ENCODE measurements around the gene CUX1.
"Not testable (repeated sequence)": the region's sequence is repeated elsewhere in the genome, so short reads cannot be mapped to it uniquely, and the experiment has no call there.

The CUX1 gene

DNA sequence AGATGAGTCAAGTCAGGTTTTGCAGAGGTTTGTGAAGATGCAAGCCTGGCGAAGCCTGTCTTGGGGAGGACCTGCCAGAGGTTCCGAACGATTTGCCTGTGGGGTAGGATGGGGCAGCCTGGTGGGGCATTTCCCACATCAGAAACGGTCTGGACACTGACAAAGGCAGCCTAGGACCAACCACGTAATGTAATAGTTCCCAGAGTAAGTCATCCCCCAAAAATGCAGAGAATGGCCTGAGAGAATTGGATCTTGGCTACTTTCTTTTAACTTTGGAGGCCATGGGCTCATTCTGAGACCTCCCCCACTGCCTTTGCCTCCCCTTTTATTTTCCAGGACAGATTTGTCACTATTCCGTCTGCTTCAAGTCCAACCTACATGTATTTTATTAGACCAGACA is 300.3 kb downstream of the CUX1 start:
- no peak for DNase-seq

GRCh38 chr7:102119213-102119651 is 301.8 kb downstream of the CUX1 start:
- DNase-seq: no peak

- no peak for DNase-seq
These were observed 302.5 kb downstream of the CUX1 start for GRCh38 chr7:102119925-102120324.

GRCh38 chr7:102120666-102121195 is 303.3 kb downstream of the CUX1 start:
- DNase-seq: peak; percentile 55 to 81

DNA sequence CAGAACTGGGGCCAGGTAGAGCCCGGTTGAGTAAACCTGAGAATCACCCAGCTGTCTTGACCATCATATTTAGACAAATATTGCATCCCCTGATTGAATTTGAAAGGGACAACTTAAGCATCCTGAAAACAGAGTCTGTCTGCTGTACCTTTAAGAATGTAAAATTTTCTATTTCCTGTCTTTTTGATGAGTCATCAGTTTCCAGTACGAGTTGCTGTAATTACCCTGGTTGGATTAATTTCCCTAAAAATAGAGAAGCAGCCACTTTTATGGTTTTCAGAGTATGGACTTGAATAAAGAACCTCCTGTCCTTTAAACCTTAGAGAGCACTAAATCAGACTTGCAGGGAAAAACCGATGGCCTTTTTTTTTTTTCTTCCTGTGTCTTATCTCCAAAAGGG is 304.6 kb downstream of the CUX1 start:
- peak; percentile 66 to 77 for DNase-seq

- peak; percentile 49 to 67 for DNase-seq
These were observed 307.7 kb downstream of the CUX1 start for GRCh38 chr7:102125127-102125596.

GRCh38 chr7:102128303-102128702 is 310.9 kb downstream of the CUX1 start:
- DNase-seq: no peak

GRCh38 chr7:102129636-102130370 is 312.4 kb downstream of the CUX1 start:
- DNase-seq: no peak

DNA sequence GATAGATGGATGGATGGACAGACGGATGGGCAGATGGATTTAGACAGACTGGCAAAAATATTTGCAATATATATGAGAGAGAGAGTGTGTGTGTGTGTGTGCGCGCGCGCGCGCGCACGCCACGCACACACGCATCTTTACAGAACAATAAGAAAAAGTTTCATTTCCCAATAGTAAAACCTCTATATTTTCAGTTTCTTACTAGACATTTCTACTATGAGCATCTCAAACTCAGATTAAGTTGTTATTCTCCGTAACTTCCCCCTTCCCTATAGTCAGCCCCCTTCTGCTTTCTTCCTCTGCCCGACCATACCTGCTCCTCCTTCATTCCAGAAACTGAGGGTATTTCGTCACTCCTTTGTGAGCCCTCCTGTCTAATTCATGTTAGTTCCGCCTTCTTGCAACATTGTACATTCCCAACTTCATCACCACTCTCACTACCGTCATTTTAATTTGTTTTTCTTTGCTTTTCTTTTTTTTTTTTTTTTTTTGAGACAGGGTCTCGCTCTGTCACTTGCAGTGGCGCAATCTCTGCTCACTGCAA is 314.9 kb downstream of the CUX1 start:
- peak; percentile 82 to 85 for DNase-seq

DNA sequence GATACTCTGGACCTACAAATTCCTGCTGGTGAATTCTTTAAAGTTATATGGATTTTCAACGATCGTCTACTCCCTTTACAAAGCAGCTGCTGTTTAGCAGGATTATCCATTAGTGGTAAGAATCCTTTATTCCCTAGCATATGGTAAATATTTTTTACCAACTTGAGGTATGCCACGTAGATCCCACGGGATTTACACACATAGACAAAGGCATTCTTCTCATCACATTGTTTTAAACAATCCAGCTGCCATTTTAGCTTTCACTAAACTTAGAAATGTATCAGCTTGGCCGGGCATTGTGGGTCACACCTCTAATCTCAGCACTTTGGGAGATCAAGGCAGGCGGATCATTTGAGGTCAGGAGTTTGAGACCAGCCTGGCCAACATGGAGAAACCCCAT is 321.2 kb downstream of the CUX1 start:
- DNase-seq: no peak

DNA sequence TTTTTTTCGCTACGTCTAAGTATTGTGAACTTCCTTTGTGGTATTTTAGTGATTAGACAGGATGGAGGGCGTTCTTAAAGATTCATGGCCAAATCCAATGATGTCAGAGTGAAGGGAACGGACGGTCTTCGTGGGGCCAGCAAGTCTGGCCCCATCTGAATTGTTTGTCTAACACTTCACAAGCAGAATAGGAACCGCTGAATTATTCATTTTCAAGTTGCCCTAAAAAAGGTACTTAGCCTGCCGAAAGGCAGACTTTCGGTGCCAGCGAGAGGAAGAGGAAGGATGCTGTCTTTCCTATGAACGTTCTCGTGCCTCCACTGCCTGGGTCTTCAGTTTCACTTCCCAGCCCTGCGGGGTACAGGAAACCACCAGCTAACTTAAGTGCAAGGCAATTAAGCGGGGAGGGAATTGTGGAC is 323.5 kb downstream of the CUX1 start:
- peak; percentile 35 to 61 for DNase-seq

DNA sequence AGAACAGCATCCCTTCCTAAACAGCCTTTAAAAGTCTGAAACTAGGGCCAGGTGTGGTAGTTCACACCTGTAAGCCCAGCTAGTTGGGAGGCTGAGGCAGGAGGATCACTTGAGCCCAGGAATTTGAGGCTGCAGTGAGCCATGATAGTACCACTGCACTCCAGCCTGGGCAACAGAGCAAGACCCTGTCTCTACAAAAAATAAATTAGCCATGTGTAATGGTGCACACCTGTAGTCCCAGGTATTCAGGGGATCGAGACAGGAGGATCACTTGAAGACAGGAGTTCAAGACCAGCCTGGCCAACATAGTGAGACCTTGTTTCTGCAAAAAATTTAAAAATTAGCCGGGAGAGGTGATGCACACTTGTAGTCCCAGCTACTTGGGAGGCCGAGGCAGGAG is 325.0 kb downstream of the CUX1 start:
- not testable (repeated sequence) for DNase-seq

DNA sequence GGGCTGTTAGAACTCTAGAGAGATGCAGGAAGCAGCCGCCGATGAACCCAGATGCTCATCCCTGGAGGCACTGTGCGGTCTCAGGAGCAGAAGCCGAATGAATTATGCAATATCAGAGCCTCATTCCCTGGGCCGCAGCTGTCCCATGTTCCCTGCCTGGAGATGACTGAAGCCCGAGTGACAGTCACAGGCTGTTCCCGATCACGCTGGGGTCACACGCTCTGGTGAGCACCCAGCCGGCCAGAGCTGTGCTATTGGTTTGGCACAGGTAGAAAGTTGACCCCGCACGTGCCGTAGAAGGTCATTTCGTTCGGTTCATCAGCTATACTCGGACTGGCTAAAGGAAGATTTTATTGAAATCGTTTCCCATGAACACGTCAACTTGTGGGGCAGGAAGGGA is 328.7 kb downstream of the CUX1 start:
- no peak for DNase-seq

- peak; percentile 20 to 21 for DNase-seq
These were observed 329.6 kb downstream of the CUX1 start for GRCh38 chr7:102147008-102147407.

GRCh38 chr7:102148799-102149198 is 331.4 kb downstream of the CUX1 start:
- no peak for DNase-seq

GRCh38 chr7:102149416-102149815 is 332.0 kb downstream of the CUX1 start:
- no peak for DNase-seq

- no peak for DNase-seq
These were observed 332.8 kb downstream of the CUX1 start for GRCh38 chr7:102150266-102150665.

- no peak for DNase-seq
These were observed 335.5 kb downstream of the CUX1 start for GRCh38 chr7:102152672-102153598.

- DNase-seq: no peak
These were observed 336.1 kb downstream of the CUX1 start for GRCh38 chr7:102153599-102153946.

- DNase-seq: no peak
These were observed 337.0 kb downstream of the CUX1 start for GRCh38 chr7:102154425-102154824.

DNA sequence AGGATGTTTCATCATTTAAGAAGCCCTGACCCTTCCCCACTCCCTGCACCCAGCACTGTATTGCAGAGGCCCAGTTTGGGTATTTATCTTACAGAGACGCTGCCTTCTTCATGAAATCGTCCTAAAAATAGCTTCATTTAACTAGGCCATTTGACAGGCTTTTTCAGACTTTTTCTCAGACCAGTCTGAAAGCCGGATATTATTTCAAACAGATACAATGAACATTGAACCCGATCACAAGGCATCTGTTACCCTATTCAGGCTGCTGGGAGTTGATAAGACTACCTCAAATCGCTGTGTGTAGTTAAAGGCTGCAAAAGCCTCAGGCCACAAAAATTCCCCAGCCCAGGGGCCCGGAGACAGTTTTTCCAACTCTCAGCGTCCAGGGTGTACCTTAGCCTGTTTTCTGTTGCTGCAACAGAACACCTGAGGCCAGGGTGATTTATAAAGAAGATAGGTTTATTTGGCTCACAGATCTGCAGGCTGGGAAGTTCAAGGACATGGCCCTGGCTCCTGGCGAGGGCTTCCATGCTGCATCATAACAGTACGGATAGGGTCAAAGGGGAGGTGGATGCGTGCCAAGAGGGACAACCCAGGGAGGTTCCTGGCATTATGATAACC is 338.5 kb downstream of the CUX1 start:
- DNase-seq: no peak

DNA sequence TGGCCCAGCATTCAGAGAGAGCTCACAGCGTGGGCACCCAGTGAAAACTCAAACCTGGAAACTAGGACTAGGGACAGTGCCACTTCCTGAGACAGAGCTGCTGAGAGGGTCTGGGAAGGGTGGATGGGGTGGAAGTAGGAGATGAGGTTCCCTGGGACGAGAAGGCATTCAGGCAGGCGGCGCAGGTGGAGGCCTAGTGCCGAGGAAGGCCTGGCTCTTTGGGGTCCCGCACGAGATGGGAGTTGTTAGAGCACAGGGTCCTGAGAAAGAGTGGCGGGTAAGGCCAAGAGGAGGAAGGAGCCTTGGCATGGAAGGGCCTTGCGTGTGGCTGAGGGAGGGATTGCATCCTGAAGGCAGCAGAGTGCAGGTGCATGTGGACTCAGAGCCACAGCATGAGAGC is 339.4 kb downstream of the CUX1 start:
- no peak for DNase-seq

GRCh38 chr7:102165136-102165535 is 347.7 kb downstream of the CUX1 start:
- DNase-seq: no peak
